Activated T-cell treated with anti-CD3 and anti-CD28 coated beads for 4 hours (primary cell): ENCODE data around the gene RAB37.

Source experiments
- DNase-seq: peaks from one replicate; pipeline ENCODE4 v3.0.0-alpha.2; 2020

Gene RAB37, protein sequence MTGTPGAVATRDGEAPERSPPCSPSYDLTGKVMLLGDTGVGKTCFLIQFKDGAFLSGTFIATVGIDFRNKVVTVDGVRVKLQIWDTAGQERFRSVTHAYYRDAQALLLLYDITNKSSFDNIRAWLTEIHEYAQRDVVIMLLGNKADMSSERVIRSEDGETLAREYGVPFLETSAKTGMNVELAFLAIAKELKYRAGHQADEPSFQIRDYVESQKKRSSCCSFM

DNA sequence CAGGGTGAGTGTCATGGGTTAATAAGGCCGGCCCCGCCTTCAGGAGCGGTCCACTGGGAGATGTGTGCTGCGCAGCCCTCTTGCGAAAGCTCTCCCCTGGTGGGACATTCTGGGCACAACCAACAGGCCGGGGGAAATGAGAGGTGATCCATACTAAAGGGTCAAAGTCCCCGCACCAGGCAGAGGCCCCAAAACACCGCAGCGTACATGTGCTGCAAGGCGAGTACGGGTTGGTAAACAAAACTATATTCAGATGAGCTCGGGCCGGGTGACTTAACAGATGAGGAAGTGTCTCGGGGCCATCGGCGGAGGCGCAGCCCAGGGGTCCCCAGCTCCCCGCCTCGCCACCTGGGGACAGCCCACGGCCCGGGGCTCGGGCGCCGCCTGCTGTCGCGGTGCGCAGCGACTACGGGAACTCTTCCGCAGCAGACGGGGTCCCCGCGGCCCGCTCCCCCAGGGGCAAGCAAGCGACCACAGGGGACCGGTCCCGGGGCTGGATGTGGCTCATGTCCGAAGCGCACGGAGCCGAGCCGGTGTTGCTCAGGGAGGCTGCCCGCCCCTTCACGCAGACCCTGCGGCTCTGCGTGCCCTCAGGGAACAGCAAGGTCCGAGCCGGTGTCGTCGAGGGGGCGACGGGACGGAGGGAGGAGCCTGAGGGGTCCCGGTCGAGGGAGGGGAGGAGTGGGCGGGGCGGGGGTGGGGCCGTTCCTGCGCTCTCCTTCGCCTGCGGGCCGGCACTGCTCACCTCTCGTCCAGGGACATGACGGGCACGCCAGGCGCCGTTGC lies at the start of gene RAB37:
Gene RAB37, plus strand, starts transcription at position 744 of the 786 bp plus-strand sequence. Its CDS starts 17 bp downstream, at position 761.
- DNase-seq: no peak

DNA sequence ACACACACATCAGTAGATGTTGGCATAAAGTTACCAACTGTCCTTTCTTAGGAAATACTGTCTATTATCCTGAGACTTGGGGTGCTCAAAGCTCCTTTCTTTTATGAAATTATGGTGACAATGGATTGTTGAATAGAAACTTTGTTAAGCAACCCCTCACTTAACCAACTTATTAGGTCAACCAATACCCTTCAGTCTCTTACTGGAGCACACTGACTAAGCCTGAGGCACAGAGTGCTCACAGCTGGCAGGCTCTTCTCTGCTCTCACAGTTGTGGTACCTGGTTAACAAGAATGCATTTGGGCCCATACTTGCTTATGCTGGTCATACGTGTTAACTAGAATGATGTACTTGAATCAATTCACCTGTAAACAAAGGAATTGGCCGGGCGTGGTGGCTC lies 49.2 kb upstream of the RAB37 start:
- no peak for DNase-seq

DNA sequence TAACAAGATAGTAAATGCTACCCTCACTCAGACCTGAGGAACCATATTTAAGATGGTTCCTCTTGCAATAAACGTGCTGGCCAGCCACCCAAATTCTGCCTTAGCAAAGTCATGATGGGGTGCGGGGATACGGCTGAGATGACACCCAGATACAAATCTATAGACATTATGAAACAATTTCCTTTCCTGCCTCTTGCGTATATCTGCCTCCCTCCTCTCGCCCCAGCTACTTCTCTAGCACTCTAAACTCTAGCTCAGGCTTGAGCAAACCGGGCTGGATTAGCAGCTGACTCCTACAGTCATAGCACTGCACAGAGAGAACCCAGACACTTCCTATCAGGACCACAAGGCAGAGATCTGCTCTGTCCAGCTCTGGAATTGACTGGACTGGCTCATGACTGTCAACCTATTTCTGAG lies 46.6 kb upstream of the RAB37 start:
- no peak for DNase-seq

DNA sequence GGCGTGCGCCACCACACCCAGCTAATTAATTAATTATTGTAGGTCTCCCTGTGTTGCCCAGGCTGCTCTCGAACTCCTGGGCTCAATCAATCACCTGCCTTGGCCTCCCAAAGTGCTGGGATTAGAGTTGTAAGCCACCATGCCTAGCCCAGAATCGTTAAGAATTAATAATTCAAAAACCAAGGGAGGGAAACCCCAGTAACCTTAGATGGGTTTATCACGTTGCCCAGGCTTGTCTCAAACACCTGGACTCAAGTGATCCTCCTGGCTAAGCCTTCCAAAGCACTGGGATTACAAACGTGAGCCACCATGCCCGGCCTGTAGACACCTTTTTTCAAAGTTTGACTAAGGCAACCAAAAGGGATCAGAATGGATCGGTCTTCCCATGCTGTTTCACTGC lies 45.9 kb upstream of the RAB37 start:
- no peak for DNase-seq

DNA sequence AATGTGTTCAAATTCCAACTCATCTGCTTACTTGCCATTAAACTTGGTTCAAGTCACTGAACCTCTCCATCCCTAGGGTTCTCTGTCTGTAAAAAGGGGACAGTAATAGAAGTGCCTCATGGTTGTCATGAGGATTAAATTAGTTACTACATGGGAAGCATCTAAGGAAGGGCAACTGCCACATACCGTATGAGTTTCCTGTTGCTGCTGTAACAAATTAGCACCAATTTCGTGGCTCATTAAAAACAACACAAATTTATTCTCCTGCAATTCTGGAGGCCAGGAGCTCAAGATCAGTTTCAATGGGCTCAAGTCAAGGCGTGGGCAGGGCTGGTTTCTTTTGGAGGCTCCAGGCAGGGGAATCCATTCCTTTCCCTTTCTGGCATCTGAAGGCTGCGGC lies 43.0 kb upstream of the RAB37 start:
- no peak for DNase-seq

DNA sequence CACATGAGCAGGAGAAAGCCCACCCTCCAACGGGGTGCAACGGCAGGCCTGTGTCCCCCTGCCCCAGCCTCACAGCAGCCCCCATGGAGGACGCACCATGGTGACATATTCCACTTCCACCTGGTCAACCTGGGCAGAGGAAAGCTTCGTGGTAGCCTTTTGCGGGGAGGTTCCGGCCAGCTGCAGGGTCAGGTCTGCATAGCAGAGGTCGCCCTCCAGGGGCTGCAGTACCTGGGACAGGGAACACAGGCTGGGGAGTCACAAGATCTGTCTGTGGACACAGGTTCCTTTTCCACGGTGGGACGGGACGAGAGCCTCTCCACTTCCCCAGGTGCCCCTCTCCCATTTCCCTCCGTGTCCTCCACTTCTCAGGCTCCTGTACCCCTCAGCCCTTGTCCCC lies 41.4 kb upstream of the RAB37 start:
- DNase-seq: no peak

DNA sequence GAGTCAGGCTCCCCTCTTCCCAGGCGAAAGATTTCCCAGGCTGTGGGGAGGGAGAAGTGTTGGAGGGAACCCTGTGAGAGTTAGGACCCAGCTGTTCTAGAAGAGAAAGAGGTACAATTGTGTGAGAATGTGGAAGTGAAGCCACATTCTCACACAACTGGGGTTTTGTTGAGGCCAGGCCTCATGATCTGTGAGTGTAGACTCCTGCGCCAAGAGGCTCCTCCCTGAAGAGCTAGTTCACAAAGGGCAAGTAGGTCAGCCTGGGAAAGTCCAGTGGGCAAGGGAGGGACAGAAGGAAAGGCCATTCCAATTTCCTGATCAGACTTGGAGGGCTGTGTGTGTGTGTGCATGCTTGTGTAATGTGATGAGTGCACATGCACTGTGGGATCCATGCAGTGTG lies 39.5 kb upstream of the RAB37 start:
- DNase-seq: no peak

DNA sequence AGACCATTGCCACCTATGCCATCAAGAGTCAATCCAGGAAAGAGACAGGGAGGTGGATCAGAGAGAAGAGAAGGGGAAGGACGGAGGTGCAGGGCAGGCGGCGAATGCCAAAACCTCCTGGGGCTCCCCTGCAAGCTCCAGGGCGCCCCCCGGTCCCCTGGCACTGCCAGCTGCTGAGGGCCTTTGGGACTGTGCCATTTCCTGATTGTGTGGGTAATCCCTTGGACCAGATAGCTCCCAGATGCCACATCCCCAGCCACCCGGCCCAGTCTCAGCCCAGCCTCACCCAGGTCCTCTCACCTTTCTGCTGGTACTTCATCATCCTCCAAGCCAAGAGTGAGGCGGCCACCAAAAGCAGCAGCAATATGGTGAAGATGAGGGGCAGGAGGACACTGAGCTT lies 39.0 kb upstream of the RAB37 start:
- DNase-seq: no peak

DNA sequence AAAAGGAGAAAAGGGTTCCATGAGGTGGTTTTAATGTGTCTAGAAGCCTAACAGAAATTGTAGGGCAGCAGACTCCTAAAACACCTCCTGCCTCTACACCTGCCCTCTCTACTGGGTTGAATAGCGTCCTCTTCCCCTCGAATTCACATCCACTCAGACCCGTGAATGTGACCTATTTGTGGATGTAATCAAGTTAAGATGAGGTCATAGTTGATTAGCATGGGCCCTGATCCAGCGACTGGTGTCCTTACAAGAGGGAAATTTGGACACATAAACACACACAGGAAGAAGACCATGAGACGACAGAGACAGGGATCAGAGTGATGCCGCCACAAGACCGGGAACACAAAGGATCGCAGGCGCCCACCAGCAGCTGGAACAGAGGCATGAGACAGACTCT lies 37.8 kb upstream of the RAB37 start:
- DNase-seq: no peak

DNA sequence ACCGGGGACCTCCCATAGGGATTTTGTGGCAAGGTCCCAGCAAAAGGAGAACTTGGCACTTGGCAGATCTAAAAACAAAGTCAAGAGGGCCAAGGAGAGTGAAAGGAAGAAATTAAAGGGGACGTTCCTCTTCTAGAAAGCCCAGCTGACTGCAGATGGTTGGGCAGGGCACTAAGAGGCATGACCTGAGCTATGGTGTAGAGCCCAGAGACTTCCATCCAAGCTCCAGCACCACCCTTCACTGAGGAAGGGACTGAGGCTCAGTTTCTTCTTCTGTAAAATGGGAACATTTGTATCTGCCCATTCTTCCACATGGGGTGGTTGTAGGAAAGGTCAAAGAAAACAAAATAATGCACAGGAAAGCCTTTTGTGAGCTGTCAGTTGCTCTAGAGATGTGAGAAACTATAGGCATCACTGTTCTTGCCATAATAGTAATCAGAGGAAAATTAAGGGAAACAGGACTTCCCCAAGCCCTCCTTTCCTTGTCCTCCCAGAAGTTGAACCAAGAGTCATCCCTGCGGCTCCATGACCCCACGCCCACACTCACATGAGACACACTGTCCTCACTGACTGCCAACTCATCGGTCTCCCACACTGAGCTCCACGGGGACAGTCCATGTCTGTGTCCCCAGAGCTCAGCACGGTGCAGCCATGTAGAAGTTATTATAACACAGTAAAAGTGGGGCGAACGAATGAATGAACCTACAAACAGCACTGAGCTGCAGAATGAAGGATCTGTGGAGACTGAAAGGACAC lies 34.8 kb upstream of the RAB37 start:
- DNase-seq: no peak

DNA sequence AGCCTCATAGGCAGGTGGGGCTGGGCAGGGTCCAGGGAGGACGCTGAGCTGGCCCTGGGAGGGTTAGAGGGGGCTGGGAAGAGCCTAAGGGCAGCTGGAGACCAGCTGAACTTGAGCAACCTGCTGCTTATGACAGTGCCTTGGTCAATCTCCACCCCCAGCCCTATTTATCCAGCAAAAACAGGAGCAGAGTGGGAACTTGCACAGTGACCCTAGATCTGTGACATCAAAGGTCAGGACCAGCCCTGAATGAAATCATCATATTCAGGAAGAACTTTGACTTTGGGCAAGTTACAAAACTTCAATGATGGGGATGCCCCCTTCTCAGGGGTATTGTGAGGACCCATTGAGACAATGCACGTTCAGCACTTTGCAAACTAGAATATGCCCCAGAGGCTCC lies 33.7 kb upstream of the RAB37 start:
- DNase-seq: no peak

DNA sequence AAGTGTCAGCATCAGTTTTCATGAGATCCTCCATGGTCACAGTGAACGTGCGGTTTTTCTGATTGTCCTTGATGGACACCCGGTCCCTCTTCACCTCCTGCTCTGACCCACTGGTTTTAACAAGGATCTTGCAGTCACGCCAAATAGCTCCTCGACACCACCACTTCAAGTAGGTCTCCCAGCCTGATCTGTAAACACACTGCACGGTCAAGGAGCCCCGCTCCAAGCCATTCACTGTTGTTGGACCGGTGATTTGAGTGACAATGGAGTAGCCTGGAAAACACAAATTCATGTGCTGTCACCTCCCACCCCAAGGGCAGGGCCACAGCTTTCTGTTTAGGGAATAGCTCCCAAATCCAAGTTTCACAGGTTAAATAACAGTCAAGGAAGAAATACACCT lies 32.5 kb upstream of the RAB37 start:
- DNase-seq: no peak

DNA sequence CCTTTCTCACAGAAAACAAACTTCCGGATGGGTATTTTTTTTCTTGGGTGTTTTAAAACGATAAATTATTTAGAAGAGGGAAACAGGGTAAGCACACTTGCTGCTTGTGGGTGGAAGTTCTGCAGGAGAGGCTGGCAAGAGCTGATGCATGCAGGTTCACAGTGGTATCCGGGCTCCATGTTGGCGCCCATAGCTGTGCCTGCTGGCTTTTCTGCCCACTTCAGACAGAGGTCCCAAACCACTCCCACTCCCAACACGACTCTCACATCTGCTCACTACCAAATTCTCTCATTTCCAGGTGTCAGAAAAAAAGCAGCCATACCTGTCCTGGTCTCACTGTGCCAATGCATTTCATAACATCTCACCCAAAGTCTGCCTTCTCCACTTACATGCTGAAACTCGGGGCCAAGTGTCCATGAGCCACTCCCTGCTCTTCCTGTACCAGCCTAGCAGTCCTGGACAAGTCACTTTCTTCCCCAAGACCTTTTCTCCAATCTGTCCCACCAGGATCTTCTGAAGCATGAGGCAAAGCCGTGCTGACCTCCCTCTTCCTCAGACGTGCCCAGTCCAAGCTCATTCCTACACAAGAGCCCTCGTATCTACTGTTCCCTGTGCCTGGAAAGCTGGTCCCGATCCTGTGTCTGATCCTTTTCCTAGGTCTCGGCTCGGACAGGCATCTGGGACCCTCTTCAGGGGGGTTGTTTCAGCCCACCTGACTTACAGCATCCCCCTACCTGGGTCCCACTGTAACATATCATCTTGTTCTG lies 25.8 kb upstream of the RAB37 start:
- DNase-seq: no peak

DNA sequence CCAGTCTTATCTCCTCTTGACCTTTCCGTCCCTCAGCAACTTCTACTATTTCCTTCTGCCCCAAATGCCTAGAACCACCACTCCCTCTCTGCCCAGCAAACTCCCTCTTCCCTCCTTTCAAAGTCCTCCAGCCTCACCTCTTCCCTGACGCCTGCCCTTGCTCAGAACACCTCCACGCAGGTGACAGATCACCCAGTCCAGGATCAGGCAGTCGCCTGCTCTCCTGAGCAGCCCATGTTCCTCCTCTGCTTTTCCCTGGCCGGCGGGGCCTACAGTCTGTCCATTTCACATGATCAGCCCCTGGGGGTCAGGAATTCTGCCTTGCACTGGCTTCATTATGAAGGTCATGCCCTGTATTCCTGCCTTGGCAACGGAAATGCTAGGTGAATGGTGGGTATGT lies 24.8 kb upstream of the RAB37 start:
- DNase-seq: no peak

DNA sequence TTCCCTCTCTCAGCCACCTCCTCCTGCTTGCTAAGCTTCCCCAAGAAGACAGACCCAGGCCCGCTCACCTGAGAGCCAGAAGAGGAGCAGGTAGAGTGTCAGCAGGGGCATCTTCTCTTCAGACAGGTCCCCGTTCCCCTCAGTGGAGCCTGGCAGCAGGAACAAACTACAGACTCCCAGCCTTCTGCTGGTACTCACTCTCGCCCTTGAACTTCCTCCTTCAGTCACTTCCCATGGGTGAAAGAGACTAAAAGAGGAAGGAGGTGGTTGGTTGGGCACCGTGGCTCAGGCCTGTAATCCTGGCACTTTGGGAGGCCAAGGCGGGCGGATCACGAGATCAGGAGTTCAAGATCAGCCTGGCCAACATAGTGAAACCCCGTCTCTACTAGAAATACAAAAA lies 24.3 kb upstream of the RAB37 start, which contains the start of gene CD300LF:
Gene CD300LF, minus strand, starts transcription at position 168 of the 400 bp plus-strand sequence. Its CDS starts 57 bp downstream, at position 111.
- no peak for DNase-seq

DNA sequence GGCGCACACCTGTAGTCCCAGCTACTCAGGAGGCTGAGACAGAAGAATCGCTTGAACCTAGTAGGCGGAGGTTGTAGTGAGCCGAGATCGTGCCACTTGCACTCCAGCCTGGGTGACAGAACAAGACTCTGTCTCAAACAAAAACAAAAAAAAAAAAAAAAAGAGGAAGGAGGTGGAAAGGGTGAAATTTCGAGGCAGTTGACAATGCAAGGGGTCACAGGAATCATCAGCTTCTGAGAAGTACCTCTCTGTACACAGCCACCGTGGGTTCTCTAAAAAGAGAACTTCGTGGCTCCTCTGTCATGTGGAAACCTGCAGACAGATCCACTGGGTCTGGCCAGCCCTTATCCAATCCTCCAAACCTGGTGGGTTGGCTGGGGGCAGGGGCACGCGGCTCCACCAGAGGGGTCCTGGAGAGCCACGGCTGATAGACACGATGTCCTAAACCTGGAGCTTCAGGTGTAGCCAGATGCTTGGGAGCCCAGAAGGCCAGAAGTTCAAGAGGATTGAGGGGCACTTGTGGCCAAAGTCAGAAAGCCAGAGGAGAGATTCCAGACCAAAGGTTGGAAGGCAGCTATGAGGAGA lies 23.8 kb upstream of the RAB37 start:
- no peak for DNase-seq

DNA sequence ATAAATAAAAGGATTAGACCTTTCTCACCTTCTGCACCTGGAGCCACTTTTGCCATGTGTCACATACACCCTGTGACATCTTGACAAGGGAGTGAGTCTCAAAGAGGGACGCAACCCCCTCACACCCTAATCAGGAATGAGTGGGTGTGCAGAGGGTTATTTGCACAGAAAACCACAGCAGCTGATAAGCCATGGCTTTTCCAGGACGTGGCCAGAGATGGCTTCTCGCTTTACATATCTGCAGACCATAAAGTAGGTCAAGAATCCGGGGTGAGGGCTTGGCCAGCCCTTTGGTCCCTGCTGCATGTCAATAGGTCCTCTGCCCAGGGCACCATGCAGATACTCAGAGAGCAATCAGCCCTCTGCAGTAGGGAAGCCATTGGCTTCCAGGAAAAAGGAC lies 21.9 kb upstream of the RAB37 start:
- DNase-seq: no peak

DNA sequence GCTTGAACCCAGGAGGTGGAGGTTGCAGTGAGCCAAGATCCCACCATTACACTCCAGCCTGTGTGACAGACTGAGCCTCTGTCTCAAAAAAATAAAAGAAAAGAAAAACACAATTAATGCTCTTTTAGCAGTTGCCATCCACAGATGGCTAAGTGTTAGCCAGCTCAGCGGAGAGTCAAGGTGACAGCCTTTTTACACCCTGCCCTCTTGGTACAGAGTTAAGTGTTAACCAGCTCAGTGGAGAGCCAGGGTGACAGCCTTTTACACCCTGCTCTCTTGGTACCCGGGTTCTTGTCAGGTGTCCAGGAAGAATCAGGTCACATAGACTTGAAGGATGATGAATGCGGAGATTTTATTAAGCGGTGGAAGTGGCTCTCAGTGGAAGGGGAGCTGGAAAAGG lies 16.6 kb upstream of the RAB37 start:
- DNase-seq: no peak

DNA sequence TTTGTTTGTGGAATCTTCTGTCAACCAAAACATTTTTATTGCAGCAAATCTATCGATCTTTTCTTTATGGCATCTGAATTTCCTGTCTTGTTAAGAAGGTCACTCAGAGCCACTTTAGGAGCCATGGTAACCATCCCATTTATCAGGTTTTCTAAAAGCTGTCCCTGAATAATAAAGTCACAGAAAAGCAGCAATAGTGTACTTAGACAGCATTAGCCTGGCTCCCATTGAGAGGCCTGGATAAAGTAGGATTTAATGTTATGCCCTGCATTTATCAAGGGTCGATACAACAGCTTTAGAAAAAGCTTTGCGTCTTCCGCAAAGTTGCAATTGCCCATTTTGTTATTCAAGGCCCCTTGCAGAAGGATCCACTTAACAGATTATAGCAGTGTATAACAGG lies 14.3 kb upstream of the RAB37 start:
- no peak for DNase-seq

DNA sequence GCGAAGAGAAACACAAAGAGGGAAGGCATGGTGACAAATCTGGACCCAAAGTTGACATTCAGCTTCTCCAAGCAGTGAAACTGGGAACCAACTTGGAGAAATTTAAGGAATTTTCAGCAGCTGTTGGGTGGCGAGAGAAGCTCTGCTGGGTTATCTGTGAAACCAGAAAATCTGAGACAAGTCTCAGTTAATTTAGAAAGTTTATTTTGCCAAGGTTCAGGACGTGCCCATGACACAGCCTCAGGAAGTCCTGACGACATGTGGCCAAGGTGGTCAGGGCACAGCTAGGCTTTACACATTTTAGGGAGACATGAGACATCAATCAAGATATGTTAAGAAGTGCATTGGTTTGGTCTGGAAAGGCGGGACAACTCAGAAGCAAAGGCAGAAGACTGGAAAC lies 13.2 kb upstream of the RAB37 start:
- DNase-seq: no peak

DNA sequence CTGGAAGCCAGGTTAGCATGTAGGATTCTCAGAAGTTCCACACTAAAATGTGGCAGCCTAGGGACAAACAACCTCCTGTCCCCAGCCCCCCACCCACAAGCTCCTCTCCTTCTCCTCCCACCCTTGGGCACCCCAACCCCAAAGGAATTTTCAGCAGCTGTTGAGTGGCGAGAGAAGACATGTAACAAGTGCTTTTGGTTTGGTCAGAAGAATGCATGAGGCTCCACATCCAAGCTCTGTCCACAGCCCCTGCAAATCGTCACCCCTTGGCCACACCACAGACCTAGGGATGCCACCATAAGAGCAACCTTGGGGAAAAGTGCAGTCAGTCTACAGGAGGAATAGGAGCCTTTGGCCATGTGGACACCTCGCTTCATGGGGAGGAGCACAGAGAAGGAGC lies 11.9 kb upstream of the RAB37 start:
- no peak for DNase-seq

DNA sequence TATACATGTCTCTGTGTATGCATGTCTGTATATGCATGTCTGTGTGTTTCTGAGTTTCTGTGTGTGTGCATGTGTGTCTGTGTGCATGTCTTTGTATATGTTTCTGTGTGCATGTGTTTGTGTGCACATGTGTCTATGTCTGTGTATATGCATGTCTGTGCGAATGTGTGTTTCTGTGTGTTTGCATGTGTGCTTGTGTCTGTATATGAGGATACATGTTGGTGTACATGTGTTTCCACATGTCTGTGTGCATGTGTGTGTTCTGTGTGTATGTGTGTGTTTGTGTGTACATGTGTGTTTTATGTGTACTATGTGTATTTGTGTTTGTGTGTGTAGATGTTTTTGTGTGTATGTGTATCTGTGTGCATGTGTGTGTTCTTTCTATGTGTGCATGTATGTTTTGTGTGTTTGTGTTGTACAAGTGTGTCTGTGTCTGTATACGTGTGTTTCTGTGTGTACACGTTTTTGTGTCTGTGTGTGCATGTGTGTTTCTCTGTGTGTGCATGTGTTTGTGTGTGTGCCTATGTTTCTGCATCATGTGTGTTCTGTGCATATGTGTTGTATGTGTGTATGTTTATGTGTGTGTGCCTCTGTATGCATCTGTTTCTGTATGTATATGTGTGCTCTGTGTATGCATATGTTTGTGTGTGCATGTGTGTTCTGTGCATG lies 8.9 kb upstream of the RAB37 start:
- DNase-seq: no peak
